Measurements from ENCODE around the gene SYS1. TPM values are rescaled to one million over a fixed set of nuclear protein-coding genes. Genes with fewer than 3 reads are reported as not detected.

Gene SYS1
- total RNA-seq, 1 experiment from 2014 or later: 31.0 TPM

DNA sequence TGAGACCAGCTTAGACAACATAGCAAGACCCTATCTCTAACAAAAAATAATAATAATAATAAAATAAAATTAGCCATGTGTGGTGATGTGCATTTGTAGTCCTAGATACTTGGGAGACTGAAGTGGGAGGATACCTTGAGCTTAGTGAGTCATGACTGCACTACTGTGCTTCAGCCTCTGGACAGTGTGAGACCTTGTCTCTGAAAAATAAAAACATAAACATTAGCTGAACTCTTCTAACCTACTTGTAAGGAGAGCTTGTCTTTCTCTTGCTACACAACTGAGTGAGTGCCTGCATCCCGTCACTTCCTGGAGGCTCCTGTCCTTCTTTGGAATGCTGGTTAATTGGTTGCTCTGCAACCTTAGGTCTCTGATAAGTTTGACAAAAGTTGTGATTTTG, 40.0 kb downstream of the SYS1 start:
- DNase-seq (ENCODE audit: low read depth, low spot score): no peak
- in situ Hi-C loops (cut with HindIII; ENCODE audit: low pct_unique_long_range_greater_than_20kb, low sequenced_read_pairs): no loop called here

DNA sequence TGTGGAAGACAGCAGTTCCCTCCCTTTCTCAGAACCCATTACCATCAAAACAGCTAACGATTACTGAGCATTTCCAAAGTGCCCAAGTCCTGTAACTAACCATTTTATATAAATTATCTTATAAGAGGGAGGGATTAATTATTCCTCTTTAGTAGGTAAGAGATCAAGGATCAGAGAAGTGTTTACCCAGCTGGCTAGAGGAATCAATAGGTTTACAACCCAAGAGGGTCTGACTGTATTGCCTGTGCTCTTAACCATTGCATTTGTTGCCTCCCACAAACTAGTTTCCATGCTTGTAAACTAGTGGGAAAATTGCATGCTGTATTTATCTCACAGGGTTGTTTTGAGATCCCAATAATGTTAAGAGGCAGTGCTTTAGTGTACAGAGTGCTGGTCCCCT, 41.5 kb downstream of the SYS1 start:
- no peak for DNase-seq (ENCODE audit: low read depth, low spot score)
- in situ Hi-C loops (cut with HindIII; ENCODE audit: low pct_unique_long_range_greater_than_20kb, low sequenced_read_pairs): no loop called here

DNA sequence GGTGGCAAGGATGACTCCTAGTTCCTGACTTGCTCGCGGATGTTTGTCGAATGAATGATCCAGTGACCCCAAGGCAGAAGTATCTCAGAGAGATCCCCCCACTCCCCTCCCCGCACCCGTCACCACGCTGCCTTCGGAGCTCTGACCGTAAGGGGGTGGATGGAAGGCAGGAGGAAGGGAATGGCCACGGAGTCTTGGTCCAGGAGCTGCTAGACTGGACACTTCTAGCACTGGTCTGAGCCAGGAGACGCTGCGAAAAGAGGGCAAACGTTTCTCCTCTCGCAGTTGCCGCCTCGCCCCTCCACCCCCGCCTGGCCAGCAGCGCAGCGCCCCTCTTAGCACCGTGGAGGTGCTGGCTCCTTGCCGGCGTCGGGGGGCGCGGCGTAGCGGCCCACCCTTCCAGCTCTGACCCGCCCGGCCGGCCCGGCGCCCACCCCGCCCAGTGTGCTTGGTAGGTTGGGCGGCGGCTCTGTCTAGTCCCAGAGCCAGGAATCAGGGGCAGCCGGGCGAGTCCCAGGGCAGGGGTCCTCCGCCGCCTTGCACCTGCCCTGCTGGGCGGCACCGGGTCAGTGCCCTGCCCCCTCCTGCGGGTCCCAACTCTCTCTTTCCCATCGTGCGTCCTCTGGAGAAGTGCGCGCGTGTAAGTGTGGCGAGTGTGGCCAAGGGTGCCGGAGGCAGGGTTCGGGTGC, 42.8 kb downstream of the SYS1 start:
- in situ Hi-C loops (cut with HindIII; ENCODE audit: low pct_unique_long_range_greater_than_20kb, low sequenced_read_pairs): no loop called here
- DNase-seq (ENCODE audit: low read depth, low spot score): no peak

DNA sequence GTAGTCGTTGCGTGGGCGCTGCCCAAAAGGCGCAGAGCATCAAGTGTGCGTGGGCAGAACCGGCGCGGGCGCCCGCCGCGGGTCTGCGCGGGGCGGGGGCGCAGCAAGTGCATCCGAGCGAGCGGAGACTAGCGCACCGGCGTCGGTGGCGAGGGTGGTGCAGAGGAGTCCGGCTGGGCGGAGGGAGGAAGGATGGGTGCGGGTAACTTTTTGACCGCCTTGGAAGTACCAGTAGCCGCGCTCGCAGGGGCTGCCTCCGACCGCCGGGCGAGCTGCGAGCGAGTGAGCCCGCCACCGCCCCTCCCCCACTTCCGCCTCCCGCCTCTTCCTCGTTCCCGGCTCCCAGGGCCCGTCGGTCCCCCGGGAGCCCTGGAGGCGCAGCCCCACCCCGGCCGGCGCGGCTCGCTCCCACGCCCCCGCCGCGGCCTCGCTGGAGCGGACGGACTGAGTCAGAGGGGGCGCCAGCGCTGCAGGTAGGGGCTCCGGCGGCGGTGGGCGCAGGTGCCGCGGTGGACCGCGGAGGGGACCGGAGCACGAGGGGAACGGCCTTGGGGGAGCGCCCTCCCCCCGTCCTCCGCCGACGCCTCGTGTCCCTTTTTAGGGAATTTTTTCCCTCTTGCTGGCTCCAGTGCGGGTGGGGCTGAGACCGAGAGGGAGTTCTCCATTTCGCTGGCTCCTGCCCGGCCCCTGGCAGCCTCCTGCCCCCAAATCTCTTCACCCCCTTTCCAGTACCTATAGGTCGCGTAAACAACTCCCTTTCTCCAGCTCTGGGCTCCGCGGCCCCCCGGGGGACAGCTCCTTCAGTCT, 43.5 kb downstream of the SYS1 start:
- DNase-seq (ENCODE audit: low read depth, low spot score): peak; percentile 16
- in situ Hi-C loops (cut with HindIII; ENCODE audit: low pct_unique_long_range_greater_than_20kb, low sequenced_read_pairs): no loop called here

DNA sequence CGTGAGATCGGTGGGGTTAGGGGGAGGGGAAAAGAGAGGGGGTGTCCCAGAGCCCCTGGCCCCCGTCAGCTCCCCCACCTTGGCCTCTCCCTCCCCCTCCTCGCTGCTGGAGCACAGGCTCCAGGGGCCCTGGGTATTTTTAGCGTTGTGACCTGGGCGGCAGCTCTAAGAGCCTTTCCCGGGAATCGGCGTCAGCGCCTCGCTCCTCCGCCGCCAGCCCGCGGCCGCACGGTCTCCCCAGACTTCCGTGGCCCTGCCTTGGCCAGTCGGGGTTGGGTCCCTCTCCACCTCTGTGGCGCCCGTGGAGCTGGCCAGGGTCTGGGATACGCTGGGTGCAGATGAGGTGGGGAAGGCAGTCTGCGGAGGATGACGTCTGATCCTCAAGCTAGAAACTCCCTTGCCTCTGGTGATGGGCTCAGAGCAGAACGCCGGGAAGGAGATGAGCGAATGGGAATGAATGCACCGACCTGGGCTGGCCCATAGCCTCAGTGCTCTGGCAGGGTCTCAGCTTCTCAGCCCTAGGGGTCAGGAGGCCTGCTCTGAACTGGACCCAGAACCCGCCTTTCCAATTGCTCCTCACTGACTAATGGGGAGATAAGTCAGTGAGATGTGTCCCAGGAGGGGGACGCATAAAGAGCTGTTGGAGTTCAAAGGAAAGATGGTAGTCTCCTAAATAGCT, 44.2 kb downstream of the SYS1 start:
- no peak for DNase-seq (ENCODE audit: low read depth, low spot score)
- in situ Hi-C loops (cut with HindIII; ENCODE audit: low pct_unique_long_range_greater_than_20kb, low sequenced_read_pairs): no loop called here

DNA sequence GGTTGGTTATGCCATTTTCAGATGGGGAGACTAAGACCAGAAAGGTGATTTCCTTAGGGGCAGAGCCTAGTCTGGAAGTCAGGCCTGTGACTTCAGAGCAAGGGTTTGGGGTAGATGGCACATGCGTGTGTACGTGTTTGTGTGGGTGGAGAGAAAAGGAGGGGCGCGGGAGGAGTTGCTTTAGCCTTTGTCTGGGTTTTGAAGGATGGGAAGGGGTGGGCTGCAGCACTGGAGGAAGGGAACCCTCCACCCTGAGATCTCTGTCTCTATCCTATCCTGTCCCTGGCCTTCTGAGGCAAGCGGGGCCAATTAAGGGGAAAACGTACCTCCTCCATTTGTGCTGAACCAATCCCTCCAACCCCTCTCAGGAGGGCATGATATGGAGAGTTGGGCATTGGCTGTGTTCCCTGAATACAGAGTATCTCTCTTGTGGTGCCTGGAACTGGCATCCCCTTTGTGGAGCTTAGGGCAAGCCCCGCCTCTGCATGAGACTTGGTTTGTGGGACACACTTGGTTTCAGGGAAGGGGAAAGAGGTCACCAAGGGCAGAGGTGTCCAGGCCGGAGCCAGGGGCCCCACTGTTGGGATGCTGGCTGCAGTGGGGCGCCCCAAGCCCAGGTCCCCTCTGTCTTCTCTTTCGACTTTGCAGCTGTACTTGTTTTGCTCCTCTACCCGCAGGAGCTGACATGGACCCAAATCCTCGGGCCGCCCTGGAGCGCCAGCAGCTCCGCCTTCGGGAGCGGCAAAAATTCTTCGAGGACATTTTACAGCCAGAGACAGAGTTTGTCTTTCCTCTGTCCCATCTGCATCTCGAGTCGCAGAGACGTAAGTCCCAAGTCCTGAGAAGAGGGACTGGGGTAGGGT, 45.1 kb downstream of the SYS1 start, which contains the start of gene DBNDD2:
Gene DBNDD2, plus strand, starts transcription at position 507 of the 863 bp plus-strand sequence. Its CDS starts 179 bp downstream, at position 686.
- in situ Hi-C loops (cut with HindIII; ENCODE audit: low pct_unique_long_range_greater_than_20kb, low sequenced_read_pairs): no loop called here

DNA sequence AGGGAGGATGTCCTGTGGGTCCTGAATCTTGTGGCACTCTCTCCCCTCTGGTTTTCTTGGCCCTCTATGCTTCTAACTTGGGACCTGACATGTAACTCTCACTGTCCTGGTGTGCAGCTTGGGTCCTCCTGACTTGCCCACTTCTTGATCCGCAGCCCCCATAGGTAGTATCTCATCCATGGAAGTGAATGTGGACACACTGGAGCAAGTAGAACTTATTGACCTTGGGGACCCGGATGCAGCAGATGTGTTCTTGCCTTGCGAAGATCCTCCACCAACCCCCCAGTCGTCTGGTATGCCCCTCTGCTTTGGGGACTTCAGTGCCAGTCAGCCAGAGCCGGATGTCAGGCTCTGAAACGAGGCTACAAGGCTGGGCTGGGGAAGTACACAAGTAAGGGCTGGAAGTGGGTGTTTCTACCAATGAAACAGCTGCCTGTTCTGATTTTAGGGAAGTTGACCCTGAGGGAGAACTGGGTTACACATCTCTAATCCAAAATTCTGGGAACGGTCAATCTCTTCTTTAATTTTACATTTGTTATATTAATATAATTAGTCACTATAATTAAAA, 45.8 kb downstream of the SYS1 start:
- DNase-seq (ENCODE audit: low read depth, low spot score): no peak
- in situ Hi-C loops (cut with HindIII; ENCODE audit: low pct_unique_long_range_greater_than_20kb, low sequenced_read_pairs): no loop called here

More for the DNA sequence above, 45.1 kb downstream of the SYS1 start, which contains the start of gene DBNDD2:
- DNase-seq (ENCODE audit: low read depth, low spot score): no peak

DNA sequence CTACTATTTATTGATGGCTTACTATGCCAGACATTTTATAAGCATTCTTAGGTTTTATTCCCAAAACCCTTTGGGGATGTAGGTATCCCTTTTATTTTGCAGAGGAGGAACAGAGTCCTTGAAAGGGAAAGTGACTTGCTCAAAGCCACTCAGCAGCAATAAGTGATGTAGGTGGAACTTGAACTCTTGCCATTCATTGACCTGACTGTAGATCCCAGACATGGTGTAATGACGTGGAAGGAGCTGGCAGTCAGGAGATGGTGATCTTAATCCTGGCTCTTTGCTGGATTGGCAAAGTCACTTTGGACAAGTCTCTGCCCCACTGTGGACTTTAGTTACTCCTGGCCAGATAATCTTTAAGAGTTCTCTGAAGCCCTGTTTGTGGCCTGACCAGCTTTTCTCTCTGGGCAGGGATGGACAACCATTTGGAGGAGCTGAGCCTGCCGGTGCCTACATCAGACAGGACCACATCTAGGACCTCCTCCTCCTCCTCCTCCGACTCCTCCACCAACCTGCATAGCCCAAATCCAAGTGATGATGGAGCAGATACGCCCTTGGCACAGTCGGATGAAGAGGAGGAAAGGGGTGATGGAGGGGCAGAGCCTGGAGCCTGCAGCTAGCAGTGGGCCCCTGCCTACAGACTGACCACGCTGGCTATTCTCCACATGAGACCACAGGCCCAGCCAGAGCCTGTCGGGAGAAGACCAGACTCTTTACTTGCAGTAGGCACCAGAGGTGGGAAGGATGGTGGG, 46.7 kb downstream of the SYS1 start:
- DNase-seq (ENCODE audit: low read depth, low spot score): no peak
- in situ Hi-C loops (cut with HindIII; ENCODE audit: low pct_unique_long_range_greater_than_20kb, low sequenced_read_pairs): no loop called here

DNA sequence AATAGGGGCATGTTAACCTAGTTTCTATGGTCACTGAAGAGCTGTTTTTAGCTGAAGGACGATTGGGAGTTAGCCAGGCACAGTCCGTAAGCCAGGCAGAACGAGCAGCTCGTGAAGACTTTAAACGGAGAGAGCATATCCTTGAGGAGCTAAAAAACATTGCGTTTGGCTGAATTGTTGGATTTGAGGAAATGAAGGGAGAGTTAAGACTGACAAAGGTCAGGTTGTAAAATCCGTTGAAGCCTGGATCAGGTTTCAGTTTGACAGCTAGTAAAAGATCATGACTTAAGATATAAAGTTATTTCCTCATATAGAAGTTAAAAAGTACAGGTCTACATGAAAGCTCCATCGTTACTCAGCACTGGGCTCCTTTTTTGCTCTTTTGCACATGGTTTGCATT, 47.9 kb downstream of the SYS1 start:
- in situ Hi-C loops (cut with HindIII; ENCODE audit: low pct_unique_long_range_greater_than_20kb, low sequenced_read_pairs): no loop called here
- no peak for DNase-seq (ENCODE audit: low read depth, low spot score)

DNA sequence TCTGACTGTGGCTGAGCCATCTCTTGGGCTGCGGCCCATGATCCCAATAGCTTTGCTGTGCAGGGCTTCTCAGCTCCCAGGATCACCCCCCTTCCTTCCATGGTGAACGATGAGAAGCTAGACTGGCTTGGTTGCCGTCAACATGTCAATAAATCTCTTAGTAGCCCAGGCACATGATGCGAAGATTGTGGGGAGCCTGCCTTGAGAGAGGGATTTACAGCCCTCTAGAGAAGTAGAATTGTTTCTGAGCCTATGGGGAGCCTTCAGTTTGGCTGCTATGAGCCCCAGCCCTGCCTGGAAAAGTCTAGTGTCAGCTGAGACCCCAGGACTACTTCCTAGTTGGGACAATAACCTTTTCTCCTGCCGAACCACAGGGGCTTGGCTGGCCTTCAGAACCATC, 49.7 kb downstream of the SYS1 start:
- DNase-seq (ENCODE audit: low read depth, low spot score): no peak
- in situ Hi-C loops (cut with HindIII; ENCODE audit: low pct_unique_long_range_greater_than_20kb, low sequenced_read_pairs): no loop called here

DNA sequence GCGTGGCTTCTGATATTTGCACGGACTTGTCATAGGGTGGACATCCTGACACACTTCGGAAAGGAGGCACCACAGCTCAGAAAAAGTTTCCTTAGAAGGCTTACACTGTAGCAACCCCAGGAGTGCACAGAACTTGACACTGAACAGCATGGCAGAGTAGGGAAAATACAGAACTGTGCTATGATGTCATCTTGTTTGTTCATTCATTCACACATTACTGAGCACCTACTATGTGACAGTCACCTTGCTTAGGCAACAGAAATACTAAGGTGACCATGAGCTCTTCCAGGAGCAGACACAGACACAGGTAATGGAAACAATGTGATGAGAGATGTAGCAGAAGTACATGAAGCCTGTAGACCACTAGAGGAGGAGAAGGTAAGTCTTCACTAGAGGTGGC, 50.5 kb downstream of the SYS1 start:
- in situ Hi-C loops (cut with HindIII; ENCODE audit: low pct_unique_long_range_greater_than_20kb, low sequenced_read_pairs): no loop called here

DNA sequence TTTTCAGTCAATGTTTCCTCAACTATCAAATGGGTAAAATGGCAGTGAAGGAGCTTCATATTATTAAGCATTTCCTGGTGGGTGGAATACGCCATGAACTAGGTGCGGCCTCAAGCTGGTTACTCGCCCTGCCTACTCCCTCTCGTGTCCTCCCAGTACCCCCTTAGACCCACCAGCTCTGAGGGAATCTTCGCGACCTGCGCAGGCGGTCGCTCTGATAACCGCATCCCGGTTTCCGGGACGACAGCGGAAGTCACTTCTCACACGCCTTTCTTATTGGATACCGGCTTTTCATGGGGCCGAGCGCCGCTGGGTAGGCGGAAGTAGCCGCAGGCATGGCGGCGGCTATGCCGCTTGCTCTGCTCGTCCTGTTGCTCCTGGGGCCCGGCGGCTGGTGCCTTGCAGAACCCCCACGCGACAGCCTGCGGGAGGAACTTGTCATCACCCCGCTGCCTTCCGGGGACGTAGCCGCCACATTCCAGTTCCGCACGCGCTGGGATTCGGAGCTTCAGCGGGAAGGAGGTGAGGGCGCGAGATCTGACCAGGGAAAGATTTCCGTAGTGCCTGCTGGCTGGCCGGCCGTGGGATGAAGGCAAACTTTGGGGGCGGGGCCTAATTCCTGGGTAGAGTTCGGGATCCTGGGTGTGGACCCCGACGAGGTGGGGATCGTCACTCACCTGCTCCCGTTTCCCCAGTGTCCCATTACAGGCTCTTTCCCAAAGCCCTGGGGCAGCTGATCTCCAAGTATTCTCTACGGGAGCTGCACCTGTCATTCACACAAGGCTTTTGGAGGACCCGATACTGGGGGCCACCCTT, 53.1 kb downstream of the SYS1 start, which contains the start of gene PIGT:
Gene PIGT, plus strand, starts transcription at position 320 of the 816 bp plus-strand sequence. Its CDS starts 16 bp downstream, at position 336.
- in situ Hi-C loops (cut with HindIII; ENCODE audit: low pct_unique_long_range_greater_than_20kb, low sequenced_read_pairs): no loop called here
- peak; percentile 90 for DNase-seq (ENCODE audit: low read depth, low spot score)

More for the DNA sequence above, 50.5 kb downstream of the SYS1 start:
- no peak for DNase-seq (ENCODE audit: low read depth, low spot score)

DNA sequence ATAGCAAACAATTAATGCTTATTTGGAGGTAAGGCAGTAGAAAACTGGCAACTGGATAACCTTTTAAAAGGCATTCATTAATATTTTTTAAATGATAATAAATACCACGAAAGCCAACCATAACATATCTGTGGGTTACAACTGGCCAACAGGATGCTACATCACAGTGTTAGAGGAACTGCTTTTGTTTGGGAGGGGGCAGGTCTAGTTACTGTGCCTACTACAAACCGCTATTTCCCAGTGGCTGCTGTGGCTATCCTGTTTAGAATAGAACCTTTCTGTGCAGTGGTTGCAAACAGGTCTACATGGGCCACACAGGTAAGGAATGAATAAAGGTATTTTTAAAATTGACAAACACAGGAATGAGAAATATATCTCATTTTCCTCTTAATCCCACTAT, 54.0 kb downstream of the SYS1 start:
- no peak for DNase-seq (ENCODE audit: low read depth, low spot score)
- in situ Hi-C loops (cut with HindIII; ENCODE audit: low pct_unique_long_range_greater_than_20kb, low sequenced_read_pairs): no loop called here
